Lower leg skin (tissue), 3 donors: ENCODE data around the gene NCKAP5L.

Experiments
- POLR2A ChIP-seq, 2 donors: fragments of 450-650 bp; IDR thresholded peaks; one replicate each; pipeline ENCODE4 v1.6.1; 2016 to 2017; ENCODE audit warnings: antibody characterized with exemption in 2 of 2, mild to moderate bottlenecking in 1 of 2, moderate library complexity in 1 of 2
- TF ChIP-seq, protein P1 (sequence below), 3 donors: fragments of 450-650 bp; IDR thresholded peaks; one replicate each; pipeline ENCODE4 v1.5.1; 2016; ENCODE audit warnings: antibody characterized with exemption in 3 of 3, mild to moderate bottlenecking in 3 of 3, moderate library complexity in 2 of 3

DNA sequence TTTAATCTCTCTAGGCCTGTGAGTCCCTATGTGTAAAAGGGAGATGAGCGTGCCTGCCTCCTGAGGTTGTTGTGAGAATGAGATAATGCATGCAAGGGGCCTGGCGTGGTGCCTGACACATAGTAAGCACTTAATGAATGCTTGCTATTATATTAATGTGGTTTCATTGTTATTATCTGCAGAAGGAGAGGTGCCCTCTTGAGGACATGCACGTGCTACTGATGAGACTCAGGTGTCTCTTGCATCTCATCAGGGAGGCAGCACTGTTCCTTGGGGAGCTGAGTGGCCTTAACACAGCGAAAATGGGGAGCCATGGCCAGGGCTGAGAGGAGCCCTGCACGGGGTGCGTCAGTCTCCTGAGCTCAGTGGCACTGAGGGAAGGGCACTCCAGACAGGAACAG lies 44.6 kb upstream of the NCKAP5L start:
- TF ChIP-seq, protein P1, sequence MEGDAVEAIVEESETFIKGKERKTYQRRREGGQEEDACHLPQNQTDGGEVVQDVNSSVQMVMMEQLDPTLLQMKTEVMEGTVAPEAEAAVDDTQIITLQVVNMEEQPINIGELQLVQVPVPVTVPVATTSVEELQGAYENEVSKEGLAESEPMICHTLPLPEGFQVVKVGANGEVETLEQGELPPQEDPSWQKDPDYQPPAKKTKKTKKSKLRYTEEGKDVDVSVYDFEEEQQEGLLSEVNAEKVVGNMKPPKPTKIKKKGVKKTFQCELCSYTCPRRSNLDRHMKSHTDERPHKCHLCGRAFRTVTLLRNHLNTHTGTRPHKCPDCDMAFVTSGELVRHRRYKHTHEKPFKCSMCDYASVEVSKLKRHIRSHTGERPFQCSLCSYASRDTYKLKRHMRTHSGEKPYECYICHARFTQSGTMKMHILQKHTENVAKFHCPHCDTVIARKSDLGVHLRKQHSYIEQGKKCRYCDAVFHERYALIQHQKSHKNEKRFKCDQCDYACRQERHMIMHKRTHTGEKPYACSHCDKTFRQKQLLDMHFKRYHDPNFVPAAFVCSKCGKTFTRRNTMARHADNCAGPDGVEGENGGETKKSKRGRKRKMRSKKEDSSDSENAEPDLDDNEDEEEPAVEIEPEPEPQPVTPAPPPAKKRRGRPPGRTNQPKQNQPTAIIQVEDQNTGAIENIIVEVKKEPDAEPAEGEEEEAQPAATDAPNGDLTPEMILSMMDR (IDR thresholded peaks at IDR 0.05): no peak
- TF ChIP-seq POLR2A (IDR thresholded peaks at IDR 0.05): no peak
